ENCODE results near the gene TCP11L1.
"Not testable (repeated sequence)": the region's sequence is repeated elsewhere in the genome, so short reads cannot be mapped to it uniquely, and the experiment has no call there.

The TCP11L1 gene

DNA sequence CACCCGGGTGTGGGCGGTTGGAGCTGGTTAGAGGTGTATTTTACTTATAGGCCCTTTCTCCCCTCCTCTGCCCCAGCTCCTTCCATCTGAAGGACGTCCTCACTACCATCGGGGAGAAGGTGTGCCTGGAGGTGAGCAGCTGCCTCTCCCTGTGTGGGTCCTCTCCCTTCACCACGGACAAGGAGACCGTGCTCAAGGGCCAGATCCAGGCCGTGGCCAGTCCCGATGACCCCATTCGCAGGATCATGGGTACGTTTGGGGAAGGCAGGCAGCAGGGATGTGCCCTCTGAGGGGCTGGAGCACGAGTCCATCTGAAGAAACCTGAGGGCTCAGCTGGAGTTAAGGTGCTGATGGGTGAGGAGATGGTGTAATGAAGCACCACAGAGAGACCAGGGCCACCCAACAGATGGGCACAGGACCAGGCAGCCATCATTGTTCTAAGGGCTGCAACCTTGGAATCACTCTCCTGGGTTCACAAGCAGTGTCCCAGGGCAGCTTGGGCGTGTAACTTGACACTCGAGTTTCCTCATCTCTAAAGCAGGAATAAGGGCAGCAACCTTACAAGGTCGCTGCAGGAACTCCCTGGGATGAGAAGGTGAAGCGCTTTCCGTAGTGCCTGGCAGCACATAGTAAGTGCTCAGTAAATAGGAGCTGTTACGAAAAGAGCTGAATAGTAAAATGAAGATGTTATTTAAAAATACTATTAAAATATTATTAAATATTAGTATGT, 29.4 kb downstream of the TCP11L1 start:
- DNase-seq, result no peak

DNA sequence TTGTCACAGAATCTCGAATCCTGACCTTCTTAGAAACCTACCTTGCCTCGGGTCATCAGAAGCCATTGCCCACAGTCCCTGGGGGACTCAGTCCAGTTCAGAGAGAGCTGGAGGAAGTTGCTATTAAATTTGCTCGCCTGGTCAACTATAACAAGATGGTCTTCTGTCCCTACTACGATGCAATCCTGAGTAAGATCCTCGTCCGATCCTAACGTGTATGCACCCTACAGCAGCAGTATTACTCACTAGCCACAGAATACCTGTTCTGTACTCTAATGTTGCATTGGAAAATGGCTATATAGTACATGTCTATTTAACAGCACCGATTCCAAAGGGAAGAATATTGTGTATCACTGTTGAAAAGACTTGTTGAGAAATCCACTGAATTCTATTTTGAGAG, 33.1 kb downstream of the TCP11L1 start:
- DNase-seq, result no peak

DNA sequence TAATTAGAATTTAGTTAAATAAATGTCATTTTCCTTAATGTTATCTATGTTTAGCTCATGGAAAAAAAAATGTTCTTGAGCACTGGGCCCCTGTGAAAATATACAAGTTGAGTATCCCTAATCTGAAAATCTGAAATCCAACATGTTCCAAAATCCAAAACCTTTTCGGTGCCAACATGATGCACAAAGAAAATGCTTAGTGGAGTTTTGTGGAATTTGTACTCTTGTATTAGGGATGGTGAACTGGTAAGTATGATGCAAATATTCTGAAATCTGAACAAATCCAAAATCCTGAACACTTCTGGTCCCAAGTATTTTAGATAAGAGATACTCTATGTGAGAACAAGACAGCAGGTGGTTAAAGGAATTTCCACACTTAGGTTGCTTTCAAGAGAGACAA, 44.5 kb downstream of the TCP11L1 start:
- DNase-seq, result no peak

DNA sequence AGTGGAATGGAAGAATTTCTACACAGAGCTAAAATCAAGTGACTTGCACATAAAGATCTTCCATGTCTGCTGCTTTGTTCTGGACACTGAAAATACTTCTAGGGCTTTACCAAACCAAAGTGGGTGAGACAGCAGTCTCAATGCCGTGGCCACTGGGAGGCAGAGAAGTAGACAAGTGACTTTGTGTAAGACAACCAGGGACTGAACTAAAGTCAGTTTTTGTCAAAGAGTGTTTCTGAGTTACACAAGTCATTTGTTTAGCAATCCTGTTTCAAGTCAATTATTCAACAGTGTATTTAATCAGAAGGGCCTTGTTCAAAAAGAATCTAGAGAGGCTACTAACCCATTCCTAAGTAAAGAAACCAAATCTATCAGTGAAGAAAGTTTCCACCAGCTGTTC, 46.6 kb downstream of the TCP11L1 start:
- no peak for DNase-seq

DNA sequence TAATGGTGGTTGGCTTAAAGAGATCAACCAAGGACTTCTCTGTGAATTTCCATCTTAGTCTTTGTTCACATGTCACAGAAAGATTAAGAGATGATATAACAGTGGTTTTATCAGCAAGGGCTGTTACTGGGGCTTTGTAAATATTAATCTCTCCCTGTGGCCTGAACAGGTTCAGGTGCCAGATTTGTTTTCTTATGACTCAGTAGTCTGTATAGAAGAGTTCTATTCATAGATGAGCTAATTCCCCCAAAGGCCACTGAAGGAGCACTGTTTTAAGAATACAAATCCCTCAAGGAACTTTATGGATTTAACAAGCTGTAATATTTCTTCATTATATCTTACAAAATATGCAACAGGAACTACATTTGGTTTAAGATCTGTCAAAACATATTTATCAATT, 50.4 kb downstream of the TCP11L1 start:
- no peak for DNase-seq

DNA sequence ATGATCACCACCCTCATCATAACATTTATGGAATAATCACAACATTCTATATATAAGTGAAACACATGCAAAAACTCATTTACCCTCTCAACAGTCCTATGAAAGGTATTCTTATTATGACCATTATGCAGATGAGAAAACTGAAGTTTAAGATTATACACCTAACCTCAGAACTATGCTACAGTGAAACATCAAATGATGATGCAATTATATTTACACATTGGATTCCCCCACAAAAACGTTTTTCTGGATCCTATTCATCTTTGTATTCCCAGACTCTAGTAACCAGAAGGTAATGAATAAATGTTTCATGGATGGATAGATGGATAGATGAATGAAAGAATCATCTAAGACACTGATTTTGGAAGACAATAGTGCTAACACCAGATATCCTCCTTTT, 54.8 kb downstream of the TCP11L1 start:
- no peak for DNase-seq

DNA sequence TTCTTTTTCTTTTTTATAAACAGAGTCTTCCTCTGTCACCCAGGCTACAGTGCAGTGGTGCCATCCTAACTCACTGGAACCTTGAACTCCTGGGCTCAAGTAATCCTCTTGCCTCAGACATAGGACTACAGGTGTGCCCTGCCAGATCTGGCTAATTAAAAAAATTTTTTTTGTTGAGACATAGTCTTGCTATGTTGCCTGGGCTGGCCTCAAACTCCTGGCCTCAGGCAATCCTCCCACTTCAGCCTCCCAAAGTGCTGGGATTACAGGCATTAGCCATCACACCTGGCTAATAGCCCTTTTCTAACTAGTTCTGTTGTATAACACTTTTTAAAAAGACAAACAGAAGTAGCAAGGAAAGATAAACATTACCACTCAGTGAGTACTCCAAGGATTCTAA, 64.5 kb downstream of the TCP11L1 start:
- no peak for DNase-seq

DNA sequence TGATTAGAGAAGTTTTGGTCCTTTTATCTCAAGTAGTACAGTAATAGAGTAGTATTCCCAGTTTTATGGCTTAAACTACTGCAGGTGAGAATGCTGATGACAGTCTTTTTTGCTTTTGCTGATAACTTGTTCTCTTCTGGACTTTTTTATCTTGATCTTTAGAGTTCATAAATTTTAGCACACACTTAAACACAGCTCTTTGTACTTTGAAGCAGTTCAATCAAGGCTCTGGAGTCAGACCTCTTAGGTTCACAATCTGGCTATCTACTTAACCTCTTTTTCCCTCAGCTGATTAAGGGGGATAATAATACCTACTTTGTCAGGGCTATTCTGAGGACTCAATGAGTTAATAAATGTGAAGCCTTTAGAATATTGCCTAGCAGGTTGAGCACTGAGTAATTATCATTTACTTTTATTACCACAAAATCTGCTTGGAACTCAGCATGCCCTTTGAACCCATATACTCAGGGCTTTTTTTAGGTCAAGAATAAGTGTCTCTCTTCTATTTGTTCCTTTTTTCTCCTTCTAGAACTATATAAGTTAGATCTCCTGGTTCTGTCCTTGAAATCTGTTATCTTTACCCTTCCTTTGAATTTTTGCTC, 70.0 kb downstream of the TCP11L1 start:
- no peak for DNase-seq

DNA sequence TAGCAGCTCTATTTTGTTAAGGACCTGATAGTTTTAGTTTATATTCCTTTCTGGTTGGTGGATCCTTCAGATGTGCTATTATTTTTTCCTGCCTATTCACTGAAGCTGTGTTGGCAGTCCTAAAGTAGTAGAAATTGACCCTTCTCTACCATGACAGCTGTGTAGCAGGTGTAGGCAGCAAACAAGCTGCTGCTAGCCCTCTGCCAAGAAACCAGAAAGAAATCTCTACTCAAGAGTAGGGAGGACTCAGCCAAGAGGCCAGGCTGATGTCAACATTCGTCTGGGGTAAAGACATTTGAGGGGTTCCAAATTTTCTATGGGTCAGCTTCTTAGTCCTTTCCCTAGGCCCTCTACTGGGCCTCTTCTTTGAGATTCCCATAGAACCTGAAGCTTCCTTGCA, 70.7 kb downstream of the TCP11L1 start:
- no peak for DNase-seq

DNA sequence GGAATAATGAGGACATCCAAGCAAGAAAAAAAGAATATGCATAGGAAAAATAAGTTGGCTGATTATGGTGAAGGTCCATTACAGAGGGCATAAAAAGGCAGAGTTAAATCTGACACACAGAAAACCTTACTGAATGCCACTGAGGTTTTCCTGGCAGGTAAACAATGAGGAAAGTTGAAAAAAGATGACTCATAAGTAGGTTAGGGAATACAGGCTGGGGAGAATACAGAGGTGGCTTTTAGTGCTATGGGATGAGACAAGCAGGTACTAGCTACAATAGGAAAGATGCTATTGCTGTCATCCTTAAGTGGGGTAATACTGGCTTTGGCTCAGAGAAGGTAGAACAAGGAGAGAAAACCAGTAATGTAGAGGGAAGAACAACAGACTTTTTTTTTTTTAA, 77.2 kb downstream of the TCP11L1 start:
- DNase-seq, result no peak

DNA sequence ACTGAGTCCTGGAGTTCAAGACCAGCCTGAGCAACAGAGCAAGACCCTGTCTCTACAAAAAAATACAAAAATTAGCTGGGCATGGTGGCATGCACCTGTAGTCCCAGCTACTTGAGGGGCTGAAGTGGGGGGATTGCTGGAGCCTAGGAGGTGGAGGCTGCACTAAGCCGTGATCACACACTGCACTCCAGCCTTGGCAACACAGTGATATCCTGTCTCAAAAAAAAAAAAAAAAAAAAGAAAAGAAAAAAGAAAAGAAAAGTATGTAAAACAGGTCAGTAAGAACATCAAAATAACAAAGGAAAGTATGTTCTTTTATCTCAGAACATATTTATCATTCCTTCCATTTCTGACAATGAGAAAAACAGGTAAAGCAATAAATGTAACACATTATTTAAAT, 83.3 kb downstream of the TCP11L1 start:
- not testable (repeated sequence) for DNase-seq
